GM19025 (cell line): ENCODE results near the gene PHF2.
"Not testable (repeated sequence)": the region's sequence is repeated elsewhere in the genome, so short reads cannot be mapped to it uniquely, and the experiment has no call there.

Source experiments
- ATAC-seq: cut with Tn5 transposase; IDR thresholded peaks from one replicate; pipeline ENCODE4 v1.9.1; 2021; ENCODE audit warnings: mild to moderate bottlenecking, low read depth, moderate library complexity; ENCODE audit not compliant: unreplicated experiment

Gene PHF2

DNA sequence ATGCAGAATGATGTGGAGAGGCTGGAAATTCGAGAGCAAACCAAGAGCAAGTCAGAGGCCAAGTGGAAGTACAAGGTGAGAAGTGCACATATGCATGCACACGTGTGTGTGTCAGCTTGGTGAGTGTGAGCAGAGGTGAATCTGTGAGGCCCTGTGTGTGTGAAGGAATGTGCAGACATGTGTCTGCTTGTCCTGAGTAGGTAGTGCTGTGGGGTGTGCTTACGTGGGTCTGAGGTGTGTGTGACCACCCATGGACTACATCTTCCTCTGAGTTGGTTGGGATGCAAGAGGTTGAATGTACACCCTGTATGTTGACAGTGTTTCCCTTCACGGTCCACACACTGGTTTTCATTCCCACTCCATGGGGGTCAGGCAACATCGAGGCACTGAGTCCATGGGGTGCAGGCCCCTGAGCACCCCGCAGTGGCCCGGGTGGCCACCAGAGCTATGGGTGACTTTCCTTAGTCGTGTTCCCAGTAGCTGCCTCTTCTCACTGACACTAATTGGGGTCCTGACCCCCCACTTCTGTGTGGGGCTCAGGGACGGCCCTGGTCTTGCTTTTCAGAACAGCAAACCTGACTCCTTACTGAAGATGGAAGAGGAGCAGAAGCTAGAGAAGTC lies 86.7 kb downstream of the PHF2 start:
- ATAC-seq, result no peak

GRCh38 chr9:93663877-93664548 lies 87.6 kb downstream of the PHF2 start:
- ATAC-seq, result no peak

DNA sequence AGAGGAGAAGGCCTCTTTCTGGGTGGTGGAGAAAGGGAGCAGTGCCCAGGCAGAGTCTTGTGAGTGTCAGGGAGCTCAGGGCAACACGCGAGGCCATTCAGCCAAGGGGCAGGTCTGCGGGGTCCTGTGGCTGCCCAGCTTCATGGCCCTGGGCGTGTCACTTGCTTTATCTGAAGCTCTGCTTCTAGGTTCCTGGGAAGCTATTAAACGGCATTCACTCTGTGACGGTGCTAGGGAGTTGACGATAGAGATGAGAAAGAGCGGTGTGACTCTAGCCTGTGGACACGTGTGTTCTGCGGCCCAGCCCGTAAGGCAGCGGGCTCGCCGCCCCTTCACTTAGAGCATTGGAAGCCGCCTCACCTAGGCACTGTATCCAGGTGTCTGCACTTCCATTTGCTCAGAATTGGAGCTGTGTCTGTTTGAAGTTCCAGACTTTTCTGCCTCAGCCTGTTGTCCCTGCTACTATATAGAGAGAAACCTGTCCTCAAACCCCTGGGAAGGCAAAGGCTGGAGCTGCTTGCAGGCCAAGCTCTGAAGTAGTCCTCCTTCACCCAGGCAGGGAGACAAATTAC lies 88.3 kb downstream of the PHF2 start:
- ATAC-seq, result no peak

- no peak for ATAC-seq
Observed at GRCh38 chr9:93665128-93665636, 88.8 kb downstream of the PHF2 start.

GRCh38 chr9:93665637-93666438 lies 89.5 kb downstream of the PHF2 start:
- no peak for ATAC-seq

DNA sequence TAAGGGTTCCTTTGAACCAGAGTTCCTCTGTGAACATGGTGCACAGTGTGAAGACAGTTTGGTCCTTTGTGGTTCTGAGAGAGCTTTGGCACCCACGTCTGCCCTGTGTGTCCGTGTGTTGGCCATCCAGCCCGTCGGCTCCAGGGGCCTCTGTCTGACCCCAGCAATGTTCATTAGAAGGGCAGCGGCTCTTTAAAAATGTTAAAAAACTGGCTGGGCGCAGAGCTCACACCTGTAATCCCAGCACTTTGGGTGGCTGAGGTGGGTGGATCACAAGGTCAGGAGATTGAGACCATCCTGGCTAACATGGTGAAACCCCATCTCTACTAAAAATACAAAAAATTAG lies 90.0 kb downstream of the PHF2 start:
- ATAC-seq, result not testable (repeated sequence)

DNA sequence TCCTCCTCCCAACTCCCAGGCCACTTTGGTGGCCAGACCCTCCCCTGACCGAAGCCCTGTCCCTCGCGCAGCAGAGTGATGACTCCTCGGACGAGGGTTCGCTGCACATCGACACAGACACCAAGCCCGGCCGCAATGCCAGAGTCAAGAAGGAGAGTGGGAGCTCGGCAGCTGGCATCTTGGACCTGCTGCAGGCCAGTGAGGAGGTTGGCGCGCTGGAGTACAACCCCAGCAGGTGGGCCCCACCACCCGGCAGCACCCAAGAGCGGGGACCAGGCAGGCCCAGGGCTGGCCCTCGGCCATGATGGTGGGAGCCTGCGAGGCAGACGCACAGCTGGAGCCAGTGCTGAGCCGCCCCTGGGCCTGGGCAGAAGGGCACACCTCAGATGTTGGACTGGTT lies 90.6 kb downstream of the PHF2 start:
- no peak for ATAC-seq

DNA sequence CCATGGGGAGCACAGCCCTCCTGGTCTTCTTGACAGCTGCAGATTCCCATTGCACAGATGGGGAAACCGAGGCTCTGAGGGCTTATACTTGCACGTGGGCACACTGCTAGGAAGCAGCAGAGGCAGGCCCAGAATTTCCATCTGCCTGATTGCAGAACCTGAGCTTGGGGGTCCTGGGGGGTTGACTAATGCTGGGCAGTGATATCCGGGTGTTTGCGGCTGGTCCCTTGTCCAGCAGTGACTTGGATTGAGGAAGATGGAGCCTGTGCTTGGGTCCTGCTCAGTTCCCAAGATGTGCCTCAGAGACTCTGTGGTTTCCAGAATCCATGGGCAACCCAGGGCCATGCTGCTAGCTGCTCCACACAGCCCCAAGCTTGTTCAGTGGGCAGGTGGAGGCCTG lies 91.2 kb downstream of the PHF2 start:
- no peak for ATAC-seq

GRCh38 chr9:93668261-93668871 lies 92.0 kb downstream of the PHF2 start:
- no peak for ATAC-seq

DNA sequence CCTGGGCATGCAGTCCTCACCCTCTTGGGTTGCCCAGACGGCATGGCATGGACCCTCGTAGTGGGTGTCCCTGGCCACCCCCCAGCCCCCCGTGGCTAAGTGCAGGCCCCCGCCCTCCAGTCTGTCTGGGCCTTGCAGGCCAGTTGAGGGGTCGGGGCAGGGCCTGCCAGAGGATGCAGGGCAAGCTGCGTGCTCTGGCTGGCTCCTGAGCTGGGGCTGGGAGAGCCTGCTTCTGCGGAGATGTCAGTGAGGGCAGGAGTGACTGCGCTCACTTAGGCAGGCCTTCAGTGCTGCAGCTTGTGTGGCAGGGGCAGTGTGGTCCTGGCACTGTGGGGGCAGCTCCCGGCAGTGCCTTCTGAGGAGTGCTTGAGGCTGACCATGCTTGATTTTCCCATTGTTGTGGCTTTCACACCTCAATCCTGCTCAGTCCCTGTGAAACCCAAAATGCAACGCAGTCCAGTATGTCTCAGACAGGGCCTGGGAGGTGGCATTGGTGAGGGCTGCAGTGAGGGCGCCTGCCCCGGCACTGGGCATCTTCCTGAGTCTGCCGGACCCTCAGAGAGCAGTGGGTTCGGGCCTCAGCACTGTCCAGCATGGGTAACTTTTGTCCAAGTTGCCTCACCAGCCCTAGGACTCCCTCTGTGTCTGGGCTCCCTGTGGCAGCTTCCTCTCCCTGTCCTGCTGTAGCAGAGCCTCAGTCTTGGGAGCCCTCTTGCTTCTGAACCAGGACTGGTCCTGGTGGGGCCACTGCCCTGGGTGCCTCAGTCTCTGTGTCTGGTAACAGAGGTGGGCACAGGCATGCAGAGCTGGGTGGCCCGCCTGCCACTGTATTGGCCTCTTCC lies 93.0 kb downstream of the PHF2 start:
- ATAC-seq, result no peak

- ATAC-seq, result no peak
Observed at GRCh38 chr9:93669958-93670207, 93.5 kb downstream of the PHF2 start.

DNA sequence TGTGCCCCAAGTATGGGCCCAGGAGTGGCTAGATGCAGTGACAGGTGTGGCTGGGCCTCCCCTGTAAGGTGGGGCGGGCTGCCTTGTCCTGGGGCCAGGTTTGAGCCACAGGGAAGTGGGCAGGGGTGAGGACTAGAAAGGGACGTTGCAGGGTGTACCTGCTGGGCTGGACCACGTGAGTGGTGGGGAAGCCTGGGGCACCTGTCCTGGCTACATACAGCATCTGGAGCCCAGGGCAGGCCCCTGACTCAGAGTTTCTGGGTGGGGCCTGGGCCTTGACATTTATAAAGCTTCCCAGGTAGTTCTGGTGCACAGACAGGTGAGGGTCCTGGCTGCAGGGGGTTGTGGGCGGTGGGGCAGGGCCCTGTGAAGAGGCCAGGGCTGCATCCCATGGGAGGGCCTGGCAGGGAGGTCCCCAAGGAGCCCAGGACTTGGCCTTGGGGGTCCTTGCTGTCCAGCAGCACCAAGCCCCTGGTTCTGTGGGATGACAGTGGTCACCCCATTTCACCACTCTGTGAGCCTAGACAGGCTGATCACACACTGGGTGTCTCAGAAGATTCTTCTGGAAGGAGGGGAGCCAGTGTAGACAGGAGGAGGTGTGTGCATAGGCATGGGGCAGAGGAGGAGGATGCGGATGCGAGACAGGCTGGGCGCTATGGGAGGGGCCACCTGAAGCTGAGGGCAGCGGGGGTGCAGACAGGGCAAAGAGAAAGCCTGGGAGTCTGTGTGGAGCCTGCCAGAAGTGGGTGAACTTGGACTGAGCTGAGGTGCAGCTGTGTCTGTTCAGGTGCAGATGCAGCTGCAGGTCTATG lies 94.0 kb downstream of the PHF2 start:
- ATAC-seq, result no peak

DNA sequence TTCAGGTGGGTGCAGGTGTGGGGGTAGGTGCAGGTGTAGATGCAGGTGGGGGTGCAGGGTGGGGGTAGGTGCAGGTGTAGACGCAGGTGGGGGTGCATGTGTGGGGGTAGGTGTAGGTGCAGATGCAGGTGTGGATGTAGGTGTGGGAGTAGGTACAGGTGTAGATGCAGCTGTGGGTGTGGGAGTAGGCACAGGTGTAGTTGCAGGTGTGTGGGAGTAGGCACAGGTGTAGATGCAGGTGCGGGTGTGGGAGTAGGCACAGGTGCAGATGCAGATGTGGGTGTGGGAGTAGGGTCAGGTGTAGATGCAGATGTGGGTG lies 94.6 kb downstream of the PHF2 start:
- ATAC-seq, result no peak

- ATAC-seq, result not testable (repeated sequence)
Observed at GRCh38 chr9:93672330-93673020, 96.1 kb downstream of the PHF2 start.

GRCh38 chr9:93673021-93673838 lies 96.8 kb downstream of the PHF2 start:
- no peak for ATAC-seq

- ATAC-seq, result no peak
Observed at GRCh38 chr9:93673839-93674334, 97.5 kb downstream of the PHF2 start.

DNA sequence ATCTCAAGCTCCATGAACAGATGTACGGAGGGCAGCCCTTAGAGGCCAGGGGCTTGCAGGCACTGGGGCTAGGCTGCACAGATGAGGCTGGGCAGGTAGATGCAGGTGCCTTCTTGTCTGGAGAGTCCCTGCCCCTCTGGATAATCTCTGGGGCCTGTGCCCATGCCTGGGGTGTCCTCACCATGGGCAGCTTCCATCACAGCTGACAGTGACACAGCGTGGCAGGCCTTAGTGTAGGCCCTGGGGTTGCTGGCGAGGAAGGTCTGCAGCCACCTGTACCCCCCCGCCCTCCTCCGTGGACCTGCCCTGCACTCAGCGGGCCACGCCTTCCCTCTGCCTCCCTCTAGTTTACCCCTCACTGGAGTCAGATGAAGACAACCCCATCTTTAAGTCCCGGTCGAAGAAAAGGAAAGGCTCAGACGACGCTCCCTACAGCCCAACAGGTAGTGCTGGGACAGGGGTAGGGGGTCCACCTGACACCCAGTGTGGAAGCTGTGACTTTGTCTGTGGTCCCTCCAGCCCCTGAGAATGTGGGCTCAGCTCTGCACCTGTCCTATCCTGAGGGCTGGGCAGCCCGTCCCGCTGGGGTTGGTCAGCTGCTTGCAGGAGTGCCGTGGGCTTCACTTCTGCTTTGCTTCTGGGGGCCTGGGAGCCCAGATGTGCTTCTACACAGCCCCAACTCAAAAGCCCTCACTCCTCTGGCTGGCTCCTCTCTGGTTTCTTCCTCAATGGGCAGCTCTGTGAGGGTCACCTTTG lies 98.4 kb downstream of the PHF2 start:
- no peak for ATAC-seq
